Measurements from ENCODE around the gene HES3. TPM values are rescaled to one million over a fixed set of nuclear protein-coding genes. Genes with fewer than 3 reads are reported as not detected.
A peak's percentile ranks its signal among the peaks of the same experiment; 100 is the strongest.

The HES3 gene
- total and polyA plus RNA-seq, 2 donors (not counting 1 experiment from before 2014, with no cell fraction given), result not detected

- ATAC-seq (ENCODE audit: low read depth), result no peak
- ChIA-PET CTCF (interaction anchor here (0.6 kb wide), 1 partner anchor 21 kb away, joined by 4 read pairs; no protein-coding TSS in a partner anchor), POLR2A (no interaction called here)
- H3K4me2 ChIP-seq (replicated peaks; ENCODE audit: low read depth, low read length, poor library complexity, severe bottlenecking), result peak overlapping the region; percentile 1
- H3K36me3 ChIP-seq (replicated peaks in 1 of 2; ENCODE audit: control extremely low read depth in 1 of 2, control insufficient read depth in 1 of 2, extremely low read depth in 1 of 2, insufficient read depth in 2 of 2, low read length in 1 of 2), result no peaks in the 10 kb centered on the region
- H2AFZ ChIP-seq (ENCODE audit: insufficient read depth, low read depth, low read length, poor library complexity, severe bottlenecking), result no peak overlapping the region
- H3K27ac ChIP-seq (ENCODE audit: low read length in 2 of 2), result no peak overlapping the region
- peaks cover 0 to 6% (median 0%) of the 10 kb centered on the region in 3 donors for H3K9me3 ChIP-seq (ENCODE audit: control extremely low read depth in 1 of 3, control insufficient read depth in 2 of 3, insufficient read depth in 1 of 3, low read length in 2 of 3)
- no peaks in the 10 kb centered on the region for H3K9me3 Mint-ChIP-seq (ENCODE audit: insufficient read depth)
- H3K79me2 ChIP-seq (ENCODE audit: control insufficient read depth, insufficient read depth, low read length), result no peaks in the 10 kb centered on the region
- DNase-seq, result no peak
- H3K4me3 ChIP-seq (ENCODE audit: control extremely low read depth in 1 of 5, extremely low read depth in 1 of 5, insufficient read depth in 1 of 5, low read depth in 2 of 5, low read length in 4 of 5), result no peak overlapping the region
- whole genome bisulfite sequencing (ENCODE audit: insufficient coverage), result 67% methylated on average over 14 of the region's 20 CpGs
- peaks cover 0 to 36% (median 6%) of the 10 kb centered on the region in 4 experiments for H3K27me3 ChIP-seq (replicated peaks in 1 of 4; ENCODE audit: control extremely low read depth in 1 of 4, control insufficient read depth in 3 of 4, insufficient read depth in 4 of 4, low read length in 3 of 4)
- no peak overlapping the region for H3K27ac Mint-ChIP-seq
- TF ChIP-seq EZH2 (IDR thresholded peaks at IDR 0.05; ENCODE audit: borderline replicate concordance, insufficient read depth, low read depth, low read length, poor library complexity, severe bottlenecking), result no peak
- TF ChIP-seq CTCF (IDR thresholded peaks at IDR 0.05), result no peak
- no peaks in the 10 kb centered on the region for H4K20me1 ChIP-seq (ENCODE audit: control insufficient read depth, insufficient read depth, low read length, poor library complexity, severe bottlenecking)
- intact Hi-C loops (cut with micrococcal nuclease), result no loop called here
- H3K4me3 Mint-ChIP-seq, result peak overlapping the region; percentile 18
- H3K9ac ChIP-seq (ENCODE audit: low read length), result no peak overlapping the region
- peaks cover 35% of the 10 kb centered on the region for H3K27me3 Mint-ChIP-seq
- H3K4me1 Mint-ChIP-seq, result peaks cover 22% of the 10 kb centered on the region
- H3K4me1 ChIP-seq (ENCODE audit: control insufficient read depth in 2 of 2, insufficient read depth in 2 of 2, low read length in 2 of 2), result peaks cover 22 to 29% of the 10 kb centered on the region in 2 donors
These were observed 31.6 kb upstream of the HES3 start for GRCh38 chr1:6212193-6212959.
